ENCODE data around the gene IGDCC3. TPM values are rescaled to one million over a fixed set of nuclear protein-coding genes. Genes with fewer than 3 reads are reported as not detected.

Gene IGDCC3
- total and polyA plus RNA-seq, 2 of the 8 experiments (the other 6 are each of a cell fraction or from before 2014, with no cell fraction given): 26.8 to 45.7 TPM

- ChIA-PET CTCF (ENCODE audit: partially characterized antibody) (interaction anchor here (0.9 to 11.1 kb wide), 21 partner anchors 8 to 252 kb away, joined by 3 to 114 read pairs (median 5); partner anchors contain the start of gene CILP), POLR2A (ENCODE audit: partially characterized antibody) (interaction anchor here (0.8 to 10.1 kb wide), 10 partner anchors 8 to 130 kb away, joined by 3 to 123 read pairs (median 6); partner anchors contain the start of genes CILP, CLPX, RNU5A-1 and RNU5B-1)
- no peak overlapping the region; the same call in 1 of the 2 replicates for H2BK12ac ChIP-seq (ENCODE audit: low read depth, low read length)
- FAIRE-seq: no peak
- H2AFZ ChIP-seq (ENCODE audit: low read length): peak overlapping the region; percentile 38
- no peak overlapping the region for H3K56ac ChIP-seq (replicated peaks; ENCODE audit: insufficient read length, low read depth, low read length)
- peak in 1 of 2 experiments; percentile 86 for DNase-seq (ENCODE audit: low read depth in 1 of 2, low spot score in 2 of 2)
- no peak overlapping the region; the same call in 1 of the 2 replicates for H2BK15ac ChIP-seq (ENCODE audit: low read length)
- peak overlapping the region; percentile 93 to 100 for H3K4me2 ChIP-seq (ENCODE audit: insufficient read depth in 1 of 2, low read depth in 2 of 2, low read length in 2 of 2)
- no peak overlapping the region for H4K91ac ChIP-seq (replicated peaks; ENCODE audit: insufficient read length, low read length)
- H3K14ac ChIP-seq (ENCODE audit: insufficient read length): no peak overlapping the region
- peaks cover 8% of the 10 kb centered on the region for H3K23me2 ChIP-seq (ENCODE audit: low read depth, low read length)
- 1% methylated on average over 52 of the region's 52 CpGs; no CpG with 5 or more reads in 1 of the 2 experiments for WGBS, 2 experiments (ENCODE audit: extremely low coverage in 1 of 2, insufficient coverage in 1 of 2, insufficient read length in 1 of 2, insufficient replicate concordance in 2 of 2, low coverage in 1 of 2, low lambda C conversion rate in 2 of 2, missing lambda C conversion rate in 1 of 2)
- no peak overlapping the region for H2BK20ac ChIP-seq (ENCODE audit: low read length)
- H3K4me3 ChIP-seq (ENCODE audit: extremely low read depth in 1 of 4, insufficient read depth in 2 of 4, low read depth in 3 of 4, low read length in 4 of 4): peak overlapping the region; percentile 69 to 77 (median 75)
- no peaks in the 10 kb centered on the region for H3K9me3 ChIP-seq (ENCODE audit: insufficient read depth in 2 of 2, low read depth in 1 of 2, low read length in 1 of 2)
- no peak overlapping the region for H3K4ac ChIP-seq (replicated peaks; ENCODE audit: insufficient read length, low read depth, low read length)
- no peak overlapping the region for H3K23ac ChIP-seq (ENCODE audit: insufficient read length)
- H3K18ac ChIP-seq (ENCODE audit: extremely low read depth, low read length): peak overlapping the region; percentile 78
- no peak overlapping the region for H4K5ac ChIP-seq (ENCODE audit: insufficient read length, low read depth, low read length)
- peak overlapping the region; percentile 96 for H4K8ac ChIP-seq (ENCODE audit: extremely low read depth, insufficient read depth, low read length)
- no peak overlapping the region for H2BK5ac ChIP-seq (ENCODE audit: low read depth, low read length)
- no peaks in the 10 kb centered on the region for H4K20me1 ChIP-seq (replicated peaks in 1 of 2; ENCODE audit: control insufficient read depth in 1 of 2, insufficient read depth in 2 of 2, low read length in 2 of 2)
- H3K4me1 ChIP-seq (replicated peaks in 1 of 4; ENCODE audit: control insufficient read depth in 3 of 4, insufficient read depth in 4 of 4, low read length in 3 of 4): peaks cover 0 to 10% (median 7%) of the 10 kb centered on the region in 4 experiments; a peak in 5 of 7 replicates
- H3K9ac ChIP-seq (replicated peaks in 1 of 4; ENCODE audit: extremely low read depth in 1 of 4, low read depth in 3 of 4, low read length in 3 of 4): peak overlapping the region in 3 of 4 experiments; percentile 59 to 71 (median 67); a peak in 6 of 7 replicates
- no peak overlapping the region for H2AK5ac ChIP-seq (ENCODE audit: low read depth, low read length)
- H3K27ac ChIP-seq (ENCODE audit: low read depth, low read length): 0 out of 2 replicates have a peak overlapping the region, but pooled peaks have one; percentile 31
- H3K36me3 ChIP-seq (ENCODE audit: control insufficient read depth in 2 of 4, insufficient read depth in 4 of 4, low read length in 3 of 4): no peaks in the 10 kb centered on the region
- no peaks in the 10 kb centered on the region for H3K79me2 ChIP-seq (ENCODE audit: control insufficient read depth in 1 of 2, insufficient read depth in 2 of 2, low read length in 2 of 2)
- H3K79me1 ChIP-seq (ENCODE audit: low read depth, low read length): no peaks in the 10 kb centered on the region
- H3K27me3 ChIP-seq (replicated peaks in 1 of 4; ENCODE audit: control insufficient read depth in 3 of 4, extremely low read depth in 1 of 4, insufficient read depth in 3 of 4, low read length in 3 of 4): peaks cover 0 to 10% (median 10%) of the 10 kb centered on the region in 4 experiments; a peak in 6 of 7 replicates
- peak overlapping the region; percentile 18 for H2BK120ac ChIP-seq (replicated peaks; ENCODE audit: low read depth, low read length)
- no peak for TF ChIP-seq FOSL1 (IDR thresholded peaks at IDR 0.05; ENCODE audit: insufficient read depth, low read depth, low read length)
- TF ChIP-seq TEAD4 (IDR thresholded peaks at IDR 0.05; ENCODE audit: low read depth, low read length): 0 out of 2 replicates have a peak, but pooled peaks have one; percentile 0
- peak; percentile 19 for TF ChIP-seq SAP30 (IDR thresholded peaks at IDR 0.05; ENCODE audit: insufficient read depth, insufficient replicate concordance, low read length)
- TF ChIP-seq ASH2L (IDR thresholded peaks at IDR 0.05; ENCODE audit: low read length): peak; percentile 77
- peak in 1 of 2 experiments; percentile 61; a peak in 1 of 4 replicates for TF ChIP-seq SIN3A (conservative IDR thresholded peaks at IDR 0.05 in 1 of 2, IDR thresholded peaks at IDR 0.05 in 1 of 2; ENCODE audit: low read depth in 1 of 2, low read length in 2 of 2)
- TF ChIP-seq RBBP5 (IDR thresholded peaks at IDR 0.05; ENCODE audit: borderline replicate concordance, low read depth, low read length): 0 out of 2 replicates have a peak, but pooled peaks have one; percentile 31
- peak; percentile 74 for TF ChIP-seq KDM4A (IDR thresholded peaks at IDR 0.05; ENCODE audit: low read depth, low read length, severe bottlenecking)
- no peak for TF ChIP-seq JUN (IDR thresholded peaks at IDR 0.05; ENCODE audit: low read depth, low read length)
- peak; percentile 10 for TF ChIP-seq CTBP2 (IDR thresholded peaks at IDR 0.05; ENCODE audit: borderline replicate concordance, insufficient read depth, insufficient read length, low read length)
- no peak for TF ChIP-seq GABPA (IDR thresholded peaks at IDR 0.05; ENCODE audit: borderline replicate concordance, insufficient read depth, low read length)
Observed at GRCh38 chr15:65286069-65286703, 91.6 kb downstream of the IGDCC3 start.

Measured in H1 (cell line).